ENCODE data around the gene CYP4V2.

The CYP4V2 gene

DNA sequence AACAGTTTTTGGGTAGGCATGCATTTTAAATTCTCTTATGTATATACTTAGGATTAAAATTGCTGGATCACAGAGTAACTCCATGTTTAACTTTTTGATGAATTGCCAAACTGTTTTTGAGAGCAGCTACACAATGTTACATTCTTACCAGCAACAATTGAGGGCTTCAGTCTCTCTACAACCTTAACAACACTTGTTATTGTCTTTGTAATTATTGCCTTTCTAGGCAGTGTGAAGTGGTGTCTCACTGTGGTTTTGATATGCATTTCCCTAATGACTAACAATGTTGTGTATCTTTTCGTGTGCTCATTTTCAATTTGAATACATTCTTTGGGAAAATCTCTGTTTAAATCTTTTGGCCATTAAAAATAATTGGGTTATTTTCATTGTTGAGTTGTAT lies 57.3 kb downstream of the CYP4V2 start:
- Histone ChIP-seq H3K9ac (ENCODE audit: insufficient read length, low read depth) (no peak overlapping the region), H3K4me1 (ENCODE audit: insufficient read depth, insufficient read length) (peaks cover 2% of the 10 kb centered on the region), H3K4me3 (ENCODE audit: insufficient read length, low read depth) (no peak overlapping the region), H3K36me3 (ENCODE audit: insufficient read depth, insufficient read length, low read length) (no peaks in the 10 kb centered on the region), H3K27me3 (ENCODE audit: insufficient read depth, insufficient read length) (no peaks in the 10 kb centered on the region), H3K9me3 (ENCODE audit: insufficient read depth, low read length) (peaks cover 6% of the 10 kb centered on the region; the same call in 1 of the 2 replicates)
- DNase-seq (ENCODE audit: low read depth, low spot score): peak; percentile 35
- no peak for TF ChIP-seq ZNF274 (IDR thresholded peaks at IDR 0.05; ENCODE audit: low read depth, low read length)
- TF ChIP-seq YY1 (IDR thresholded peaks at IDR 0.05; ENCODE audit: insufficient read depth, insufficient read length): no peak
- TF ChIP-seq SUZ12 (IDR thresholded peaks at IDR 0.05; ENCODE audit: extremely low read depth, insufficient read depth, insufficient read length): no peak

DNA sequence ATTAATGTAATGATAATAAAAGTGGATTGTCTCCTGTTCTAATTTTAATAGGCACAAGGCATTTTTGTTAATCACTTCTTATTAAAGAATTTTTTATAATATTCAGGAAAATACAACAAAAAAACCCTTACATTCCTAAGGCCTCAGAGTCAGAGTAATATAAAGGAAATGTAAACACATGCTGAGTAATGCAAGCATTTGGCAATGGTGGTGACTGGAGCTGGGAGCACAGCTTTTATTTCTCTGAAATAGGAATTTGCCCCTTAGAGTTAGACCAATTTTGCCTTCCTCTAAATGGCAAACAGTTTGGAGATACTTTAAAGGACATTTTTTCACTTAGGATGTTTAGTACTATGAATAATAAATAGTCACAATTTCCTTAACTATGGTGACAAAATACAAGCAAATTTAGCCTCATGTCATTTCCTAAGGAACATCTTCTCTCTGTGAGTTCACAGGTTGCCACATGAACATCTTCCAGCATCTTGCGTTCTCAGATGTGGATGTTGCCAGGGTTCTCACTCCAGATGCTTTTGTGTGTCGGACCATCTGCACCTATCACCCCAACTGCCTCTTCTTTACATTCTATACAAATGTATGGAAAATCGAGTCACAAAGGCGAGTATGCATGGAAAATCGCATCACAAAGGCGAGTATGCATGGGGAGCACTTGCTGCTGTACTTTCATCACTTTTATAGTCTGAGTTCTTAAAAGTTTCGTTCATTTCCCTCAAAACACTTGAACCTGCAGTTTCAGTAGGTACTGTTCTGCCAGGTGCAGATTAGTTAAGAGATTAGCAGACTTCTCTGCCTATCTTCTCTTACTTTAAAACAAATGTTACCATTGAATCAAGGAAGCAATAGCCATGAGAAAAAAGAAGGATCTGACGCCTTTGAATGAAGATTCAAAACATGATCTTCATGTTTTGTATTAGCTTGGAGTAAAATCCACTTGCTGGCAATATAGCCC lies 58.7 kb downstream of the CYP4V2 start:
- no peak overlapping the region for H3K4me3 ChIP-seq (ENCODE audit: insufficient read length, low read depth)
- no peaks in the 10 kb centered on the region for H3K36me3 ChIP-seq (ENCODE audit: insufficient read depth, insufficient read length, low read length)
- H3K4me1 ChIP-seq (ENCODE audit: insufficient read depth, insufficient read length): peaks cover 2% of the 10 kb centered on the region
- DNase-seq (ENCODE audit: low read depth, low spot score): peak; percentile 36
- H3K9me3 ChIP-seq (ENCODE audit: insufficient read depth, low read length): peaks cover 6% of the 10 kb centered on the region; the same call in 1 of the 2 replicates
- H3K9ac ChIP-seq (ENCODE audit: insufficient read length, low read depth): no peak overlapping the region
- H3K27me3 ChIP-seq (ENCODE audit: insufficient read depth, insufficient read length): no peaks in the 10 kb centered on the region
- no peak for TF ChIP-seq SUZ12 (IDR thresholded peaks at IDR 0.05; ENCODE audit: extremely low read depth, insufficient read depth, insufficient read length)
- TF ChIP-seq YY1 (IDR thresholded peaks at IDR 0.05; ENCODE audit: insufficient read depth, insufficient read length): no peak
- no peak for TF ChIP-seq ZNF274 (IDR thresholded peaks at IDR 0.05; ENCODE audit: low read depth, low read length)

DNA sequence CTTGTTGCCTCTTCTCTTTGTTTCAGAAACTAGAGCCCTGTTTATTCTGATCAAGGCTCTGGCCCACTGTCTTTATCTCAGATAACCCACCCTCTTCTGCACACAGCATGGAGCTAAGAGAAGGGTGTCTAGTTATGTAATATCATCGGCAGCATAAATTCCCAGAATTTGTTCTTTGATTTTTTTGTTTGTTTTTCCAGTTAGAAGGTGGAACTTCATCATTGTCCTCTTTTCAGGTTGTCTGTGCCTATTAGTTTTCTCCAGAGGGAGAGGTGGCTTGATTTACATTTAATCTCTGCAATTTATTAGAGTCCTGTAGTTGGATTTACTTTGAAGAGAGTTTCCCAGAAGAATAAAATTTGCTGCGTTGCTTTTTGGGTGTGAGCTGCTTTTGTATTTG lies 59.4 kb downstream of the CYP4V2 start:
- H3K4me3 ChIP-seq (ENCODE audit: insufficient read length, low read depth): no peak overlapping the region
- peaks cover 2% of the 10 kb centered on the region for H3K4me1 ChIP-seq (ENCODE audit: insufficient read depth, insufficient read length)
- no peaks in the 10 kb centered on the region for H3K27me3 ChIP-seq (ENCODE audit: insufficient read depth, insufficient read length)
- peaks cover 6% of the 10 kb centered on the region; the same call in 1 of the 2 replicates for H3K9me3 ChIP-seq (ENCODE audit: insufficient read depth, low read length)
- no peak for DNase-seq (ENCODE audit: low read depth, low spot score)
- no peak for TF ChIP-seq SUZ12 (IDR thresholded peaks at IDR 0.05; ENCODE audit: extremely low read depth, insufficient read depth, insufficient read length)
- TF ChIP-seq ZNF274 (IDR thresholded peaks at IDR 0.05; ENCODE audit: low read depth, low read length): no peak
- no peaks in the 10 kb centered on the region for H3K36me3 ChIP-seq (ENCODE audit: insufficient read depth, insufficient read length, low read length)
- H3K9ac ChIP-seq (ENCODE audit: insufficient read length, low read depth): no peak overlapping the region

DNA sequence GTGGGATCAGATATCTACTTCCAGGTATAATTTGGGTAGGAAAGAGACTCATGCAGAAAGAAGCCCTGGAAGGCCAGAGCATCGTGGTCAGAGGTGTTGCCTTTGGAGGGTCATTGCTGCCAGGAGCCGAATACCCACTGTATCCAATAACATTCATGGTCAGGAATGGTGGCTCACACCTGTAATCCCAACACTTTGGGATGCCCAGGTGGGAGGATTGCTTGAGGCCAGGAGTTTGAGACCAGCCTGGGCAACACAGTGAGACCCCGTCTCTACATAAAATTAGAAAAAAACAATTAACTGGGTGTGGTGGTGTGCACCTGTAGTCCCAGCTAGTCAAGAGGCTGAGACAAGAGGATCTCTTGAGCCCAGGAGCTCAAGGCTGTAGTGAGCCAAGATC lies 63.8 kb downstream of the CYP4V2 start:
- Histone ChIP-seq H3K36me3 (ENCODE audit: insufficient read depth, insufficient read length, low read length) (no peaks in the 10 kb centered on the region), H3K9me3 (ENCODE audit: insufficient read depth, low read length) (no peaks in the 10 kb centered on the region), H3K4me3 (ENCODE audit: insufficient read length, low read depth) (no peak overlapping the region), H3K27me3 (ENCODE audit: insufficient read depth, insufficient read length) (no peaks in the 10 kb centered on the region), H3K9ac (ENCODE audit: insufficient read length, low read depth) (no peak overlapping the region), H3K4me1 (ENCODE audit: insufficient read depth, insufficient read length) (peaks cover 2% of the 10 kb centered on the region)
- DNase-seq (ENCODE audit: low read depth, low spot score): no peak
- TF ChIP-seq ZNF274 (IDR thresholded peaks at IDR 0.05; ENCODE audit: low read depth, low read length): no peak
- no peak for TF ChIP-seq YY1 (IDR thresholded peaks at IDR 0.05; ENCODE audit: insufficient read depth, insufficient read length)
- no peak for TF ChIP-seq SUZ12 (IDR thresholded peaks at IDR 0.05; ENCODE audit: extremely low read depth, insufficient read depth, insufficient read length)

DNA sequence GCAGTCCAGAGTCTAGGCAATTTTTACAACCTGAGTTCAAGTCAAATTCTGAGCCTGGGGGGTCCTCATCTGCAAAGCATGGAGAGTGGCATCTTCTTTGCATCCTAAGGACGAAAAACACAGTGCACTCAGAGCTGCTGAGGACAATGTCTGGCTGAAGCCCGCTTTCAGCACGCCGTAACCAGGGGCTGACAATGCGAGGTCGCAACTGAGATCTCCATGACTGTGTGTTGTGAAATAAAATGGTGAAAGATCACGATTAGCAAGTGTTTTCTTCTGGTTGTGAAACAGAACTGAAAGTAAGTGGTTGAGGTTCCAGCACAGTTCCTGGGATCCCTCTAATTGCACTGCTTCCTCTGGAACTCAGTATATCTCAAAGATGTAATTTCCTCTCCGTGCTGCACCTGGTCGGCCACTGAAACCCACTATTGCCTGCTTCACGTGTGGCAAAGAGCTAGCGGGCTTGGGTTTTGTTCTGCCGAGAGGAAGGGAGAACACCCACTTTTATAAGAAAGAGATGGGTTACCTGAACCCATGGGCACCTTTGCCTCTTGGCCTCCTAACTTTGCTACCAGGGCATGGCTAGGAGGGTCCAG lies 66.9 kb downstream of the CYP4V2 start:
- TF ChIP-seq YY1 (IDR thresholded peaks at IDR 0.05; ENCODE audit: insufficient read depth, insufficient read length) (no peak), SUZ12 (IDR thresholded peaks at IDR 0.05; ENCODE audit: extremely low read depth, insufficient read depth, insufficient read length) (no peak)
- H3K4me3 ChIP-seq (ENCODE audit: insufficient read length, low read depth): no peak overlapping the region
- no peaks in the 10 kb centered on the region for H3K9me3 ChIP-seq (ENCODE audit: insufficient read depth, low read length)
- H3K4me1 ChIP-seq (ENCODE audit: insufficient read depth, insufficient read length): no peaks in the 10 kb centered on the region
- no peak for DNase-seq (ENCODE audit: low read depth, low spot score)
- H3K27me3 ChIP-seq (ENCODE audit: insufficient read depth, insufficient read length): no peaks in the 10 kb centered on the region
- H3K9ac ChIP-seq (ENCODE audit: insufficient read length, low read depth): no peak overlapping the region
- H3K36me3 ChIP-seq (ENCODE audit: insufficient read depth, insufficient read length, low read length): no peaks in the 10 kb centered on the region

DNA sequence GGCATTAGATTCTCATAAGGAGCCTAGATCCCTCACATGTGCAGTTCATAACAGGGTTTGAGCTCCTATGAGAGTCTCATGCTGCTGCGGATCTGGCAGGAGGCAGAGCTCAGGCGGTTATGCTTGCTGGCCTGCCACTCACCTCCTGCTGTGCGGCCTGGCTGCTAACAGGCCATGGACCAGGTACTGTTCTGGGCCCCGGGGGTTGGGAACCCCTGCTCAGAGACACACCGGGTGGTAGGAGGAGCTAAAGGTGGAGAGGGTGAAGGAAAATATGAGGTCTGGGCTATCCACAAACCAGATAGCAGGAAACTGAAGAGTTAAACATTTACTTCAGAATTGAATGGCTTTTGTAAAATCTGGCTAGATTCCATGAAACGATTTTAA lies 68.7 kb downstream of the CYP4V2 start:
- TF ChIP-seq ZNF274 (IDR thresholded peaks at IDR 0.05; ENCODE audit: low read depth, low read length) (no peak), YY1 (IDR thresholded peaks at IDR 0.05; ENCODE audit: insufficient read depth, insufficient read length) (no peak), SUZ12 (IDR thresholded peaks at IDR 0.05; ENCODE audit: extremely low read depth, insufficient read depth, insufficient read length) (no peak)
- Histone ChIP-seq H3K4me3 (ENCODE audit: insufficient read length, low read depth) (no peak overlapping the region), H3K9me3 (ENCODE audit: insufficient read depth, low read length) (no peaks in the 10 kb centered on the region), H3K27me3 (ENCODE audit: insufficient read depth, insufficient read length) (no peaks in the 10 kb centered on the region), H3K9ac (ENCODE audit: insufficient read length, low read depth) (no peak overlapping the region), H3K36me3 (ENCODE audit: insufficient read depth, insufficient read length, low read length) (no peaks in the 10 kb centered on the region), H3K4me1 (ENCODE audit: insufficient read depth, insufficient read length) (no peaks in the 10 kb centered on the region)
- DNase-seq (ENCODE audit: low read depth, low spot score): no peak

All from NT2/D1 (cell line).